Measurements from ENCODE around the gene KRTAP27-1. TPM values are rescaled to one million over a fixed set of nuclear protein-coding genes. Genes with fewer than 3 reads are reported as not detected.

KRTAP27-1 gene
- total and polyA plus RNA-seq, 2 of the 8 experiments (the other 6 are each of a cell fraction or from before 2014, with no cell fraction given), result not detected

GRCh38 chr21:30332681-30333080 is 4.8 kb downstream of the KRTAP27-1 start:
- no peak for FAIRE-seq
- Histone ChIP-seq H3K23ac (ENCODE audit: insufficient read length) (no peak overlapping the region), H3K56ac (replicated peaks; ENCODE audit: insufficient read length, low read depth, low read length) (no peak overlapping the region), H4K5ac (ENCODE audit: insufficient read length, low read depth, low read length) (no peak overlapping the region), H2BK15ac (ENCODE audit: low read length) (no peak overlapping the region), H3K18ac (ENCODE audit: extremely low read depth, low read length) (no peak overlapping the region), H3K9me3 (ENCODE audit: insufficient read depth in 2 of 2, low read depth in 1 of 2, low read length in 1 of 2) (no peaks in the 10 kb centered on the region), H3K23me2 (ENCODE audit: low read depth, low read length) (no peaks in the 10 kb centered on the region), H2AK5ac (ENCODE audit: low read depth, low read length) (no peak overlapping the region), H3K9ac (replicated peaks in 1 of 4; ENCODE audit: extremely low read depth in 1 of 4, low read depth in 3 of 4, low read length in 3 of 4) (no peak overlapping the region), H4K8ac (ENCODE audit: extremely low read depth, insufficient read depth, low read length) (no peak overlapping the region), H3K79me1 (ENCODE audit: low read depth, low read length) (no peaks in the 10 kb centered on the region), H3K4ac (replicated peaks; ENCODE audit: insufficient read length, low read depth, low read length) (no peak overlapping the region), H2BK5ac (ENCODE audit: low read depth, low read length) (no peak overlapping the region), H2BK20ac (ENCODE audit: low read length) (no peak overlapping the region), H3K4me3 (ENCODE audit: extremely low read depth in 1 of 4, insufficient read depth in 2 of 4, low read depth in 3 of 4, low read length in 4 of 4) (no peak overlapping the region), H2BK12ac (ENCODE audit: low read depth, low read length) (no peak overlapping the region), H2AFZ (ENCODE audit: low read length) (no peak overlapping the region), H3K27me3 (replicated peaks in 1 of 4; ENCODE audit: control insufficient read depth in 3 of 4, extremely low read depth in 1 of 4, insufficient read depth in 3 of 4, low read length in 3 of 4) (no peaks in the 10 kb centered on the region), H3K36me3 (ENCODE audit: control insufficient read depth in 2 of 4, insufficient read depth in 4 of 4, low read length in 3 of 4) (no peaks in the 10 kb centered on the region), H3K79me2 (ENCODE audit: control insufficient read depth in 1 of 2, insufficient read depth in 2 of 2, low read length in 2 of 2) (no peaks in the 10 kb centered on the region), H3K27ac (ENCODE audit: low read depth, low read length) (no peak overlapping the region), H4K20me1 (replicated peaks in 1 of 2; ENCODE audit: control insufficient read depth in 1 of 2, insufficient read depth in 2 of 2, low read length in 2 of 2) (no peaks in the 10 kb centered on the region), H3K14ac (ENCODE audit: insufficient read length) (no peak overlapping the region), H3K4me2 (ENCODE audit: insufficient read depth in 1 of 2, low read depth in 2 of 2, low read length in 2 of 2) (no peak overlapping the region), H3K4me1 (replicated peaks in 1 of 4; ENCODE audit: control insufficient read depth in 3 of 4, insufficient read depth in 4 of 4, low read length in 3 of 4) (no peaks in the 10 kb centered on the region), H4K91ac (replicated peaks; ENCODE audit: insufficient read length, low read length) (no peak overlapping the region), H2BK120ac (replicated peaks; ENCODE audit: low read depth, low read length) (no peak overlapping the region)
- WGBS, 2 experiments (ENCODE audit: extremely low coverage in 1 of 2, insufficient coverage in 1 of 2, insufficient read length in 1 of 2, insufficient replicate concordance in 2 of 2, low coverage in 1 of 2, low lambda C conversion rate in 2 of 2, missing lambda C conversion rate in 1 of 2), result 94% methylated on average over 2 of the region's 2 CpGs; no CpG with 5 or more reads in 1 of the 2 experiments
- TF ChIP-seq RBBP5 (IDR thresholded peaks at IDR 0.05; ENCODE audit: borderline replicate concordance, low read depth, low read length) (no peak), CTCF (IDR thresholded peaks at IDR 0.05; ENCODE audit: control extremely low read depth in 1 of 3, insufficient read depth in 1 of 3, low read depth in 1 of 3, low read length in 3 of 3) (no peak), SRF (IDR thresholded peaks at IDR 0.05; ENCODE audit: low read depth, low read length) (no peak), HDAC6 (IDR thresholded peaks at IDR 0.05; ENCODE audit: low read depth, low read length) (no peak)
- no peak for DNase-seq (ENCODE audit: low read depth in 1 of 2, low spot score in 2 of 2)
- POLR2A ChIA-PET (ENCODE audit: partially characterized antibody), result no interaction called here
- CTCF ChIA-PET (ENCODE audit: partially characterized antibody), result interaction anchor here (0.9 to 3.3 kb wide), 2 partner anchors 8 to 12 kb away, joined by 3 to 12 read pairs; no protein-coding TSS in a partner anchor

All from H1 (cell line).